Measurements from ENCODE around the gene TEAD4.
A peak's percentile ranks its signal among the peaks of the same experiment; 100 is the strongest.

TEAD4 gene

DNA sequence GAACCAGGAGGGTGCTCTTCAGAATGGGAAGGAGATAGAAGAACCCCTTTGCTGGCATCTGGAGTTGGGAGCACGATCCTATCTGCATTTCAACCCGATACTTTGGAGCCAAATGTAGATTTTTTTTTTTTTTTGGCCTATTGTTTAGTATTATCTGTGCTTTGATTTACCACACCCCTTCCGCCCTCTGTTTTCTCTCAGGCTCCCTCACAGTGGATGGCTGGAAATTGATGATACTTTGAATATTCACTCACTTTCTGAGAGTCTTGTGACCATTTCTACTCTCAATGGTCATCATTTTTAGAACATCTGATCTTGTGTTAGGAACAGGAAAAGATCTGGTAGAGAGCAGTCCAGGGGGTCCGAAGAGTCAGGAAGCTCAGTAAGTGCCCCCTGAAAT lies 127.0 kb downstream of the TEAD4 start:
- peaks cover 4% of the 10 kb centered on the region for H3K27me3 Mint-ChIP-seq (ENCODE audit: low read depth)
- H3K27ac Mint-ChIP-seq = peak overlapping the region; percentile 81 to 95 (median 84)
- H3K9me3 Mint-ChIP-seq = no peaks in the 10 kb centered on the region
- peaks cover 28% of the 10 kb centered on the region for H3K36me3 Mint-ChIP-seq (ENCODE audit: low read depth)
- H3K4me3 Mint-ChIP-seq = no peak overlapping the region
- H3K4me1 Mint-ChIP-seq = peaks cover 76% of the 10 kb centered on the region
- TF ChIP-seq, protein P1, sequence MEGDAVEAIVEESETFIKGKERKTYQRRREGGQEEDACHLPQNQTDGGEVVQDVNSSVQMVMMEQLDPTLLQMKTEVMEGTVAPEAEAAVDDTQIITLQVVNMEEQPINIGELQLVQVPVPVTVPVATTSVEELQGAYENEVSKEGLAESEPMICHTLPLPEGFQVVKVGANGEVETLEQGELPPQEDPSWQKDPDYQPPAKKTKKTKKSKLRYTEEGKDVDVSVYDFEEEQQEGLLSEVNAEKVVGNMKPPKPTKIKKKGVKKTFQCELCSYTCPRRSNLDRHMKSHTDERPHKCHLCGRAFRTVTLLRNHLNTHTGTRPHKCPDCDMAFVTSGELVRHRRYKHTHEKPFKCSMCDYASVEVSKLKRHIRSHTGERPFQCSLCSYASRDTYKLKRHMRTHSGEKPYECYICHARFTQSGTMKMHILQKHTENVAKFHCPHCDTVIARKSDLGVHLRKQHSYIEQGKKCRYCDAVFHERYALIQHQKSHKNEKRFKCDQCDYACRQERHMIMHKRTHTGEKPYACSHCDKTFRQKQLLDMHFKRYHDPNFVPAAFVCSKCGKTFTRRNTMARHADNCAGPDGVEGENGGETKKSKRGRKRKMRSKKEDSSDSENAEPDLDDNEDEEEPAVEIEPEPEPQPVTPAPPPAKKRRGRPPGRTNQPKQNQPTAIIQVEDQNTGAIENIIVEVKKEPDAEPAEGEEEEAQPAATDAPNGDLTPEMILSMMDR (IDR thresholded peaks at IDR 0.05; ENCODE audit: unreplicated experiment in 3 of 3) = no peak

DNA sequence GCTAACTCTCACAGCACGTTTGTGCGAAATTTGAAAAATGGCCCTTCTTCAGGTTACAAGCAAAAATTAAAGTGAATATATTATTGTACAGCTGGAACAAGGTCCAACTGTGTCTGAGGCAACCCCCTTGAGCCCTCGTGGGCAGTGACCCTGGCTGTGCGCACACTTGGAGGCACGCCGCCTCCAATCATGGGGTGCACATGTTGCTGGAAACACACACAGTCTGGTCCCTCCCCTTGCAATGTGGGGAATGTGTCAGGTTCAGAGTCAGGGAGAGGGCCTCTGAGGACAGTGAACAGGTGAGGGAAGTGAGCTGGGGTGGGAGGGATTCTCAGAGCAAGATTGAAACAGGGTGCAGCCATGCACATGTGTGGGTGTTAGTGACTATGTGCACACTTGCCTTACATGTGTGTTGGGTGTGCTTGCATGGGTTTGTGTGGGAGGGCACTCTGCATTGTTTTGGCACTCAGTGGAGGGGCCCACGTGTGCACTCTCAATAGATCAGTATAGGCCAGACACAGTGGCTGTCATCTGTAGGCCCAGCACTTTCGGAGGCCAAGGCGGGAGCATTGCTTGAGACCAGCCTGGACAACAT lies 127.6 kb downstream of the TEAD4 start:
- TF ChIP-seq, protein P1 (IDR thresholded peaks at IDR 0.05; ENCODE audit: unreplicated experiment in 3 of 3) = no peak

DNA sequence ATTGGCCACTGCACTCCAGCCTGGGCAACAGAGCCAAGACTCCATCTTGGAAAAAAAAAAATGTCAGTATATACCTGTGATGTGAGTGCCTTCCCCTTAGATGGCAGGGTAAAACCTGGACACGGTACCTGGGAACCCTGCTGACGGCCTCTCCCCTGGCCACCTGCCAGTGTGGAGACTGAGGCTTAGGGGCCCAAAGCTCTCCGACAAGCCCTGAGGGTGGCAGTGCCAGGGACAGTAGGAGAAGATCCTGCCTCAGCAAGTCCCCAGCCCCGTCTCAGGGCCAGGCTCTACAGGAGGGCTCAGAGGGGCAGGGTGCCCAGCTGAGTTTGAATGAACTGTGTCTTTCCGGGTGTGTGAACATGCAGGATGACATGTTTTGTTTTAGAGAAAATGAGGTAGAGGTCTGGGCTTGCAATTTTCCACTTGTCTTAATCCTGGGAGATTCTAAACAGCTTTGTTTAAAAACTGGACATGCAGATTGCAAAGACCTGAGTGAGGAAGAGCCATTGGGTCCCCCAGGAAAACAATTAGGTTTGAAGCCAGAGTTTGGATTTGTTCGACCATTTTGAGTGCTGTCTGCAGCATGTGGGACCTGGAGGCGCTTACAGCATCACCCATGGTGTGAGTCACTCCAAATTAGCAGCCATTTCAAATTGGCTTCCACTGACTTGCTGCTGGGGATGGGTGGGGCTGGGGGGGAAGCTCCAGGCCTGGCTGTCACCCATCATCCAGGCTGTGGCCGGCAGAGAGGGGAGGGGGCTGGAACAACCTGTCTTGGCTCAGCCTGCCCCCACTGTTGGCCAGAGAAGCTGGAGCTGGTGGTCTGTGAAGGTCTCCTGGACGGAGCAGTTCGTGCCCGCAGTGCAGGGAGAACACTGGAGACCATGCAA lies 128.8 kb downstream of the TEAD4 start:
- H3K4me3 Mint-ChIP-seq = no peak overlapping the region
- peaks cover 4% of the 10 kb centered on the region for H3K27me3 Mint-ChIP-seq (ENCODE audit: low read depth)
- peaks cover 79% of the 10 kb centered on the region for H3K4me1 Mint-ChIP-seq
- no peaks in the 10 kb centered on the region for H3K9me3 Mint-ChIP-seq
- TF ChIP-seq, protein P1 (IDR thresholded peaks at IDR 0.05; ENCODE audit: unreplicated experiment in 3 of 3) = no peak
- peak overlapping the region in 1 of 3 experiments; percentile 18 for H3K27ac Mint-ChIP-seq
- H3K36me3 Mint-ChIP-seq (ENCODE audit: low read depth) = peaks cover 25% of the 10 kb centered on the region

More for the DNA sequence above, 127.6 kb downstream of the TEAD4 start:
- peaks cover 4% of the 10 kb centered on the region for H3K27me3 Mint-ChIP-seq (ENCODE audit: low read depth)
- peaks cover 78% of the 10 kb centered on the region for H3K4me1 Mint-ChIP-seq
- H3K9me3 Mint-ChIP-seq = no peaks in the 10 kb centered on the region
- H3K27ac Mint-ChIP-seq = peak overlapping the region; percentile 81 to 95 (median 84)
- no peak overlapping the region for H3K4me3 Mint-ChIP-seq
- peaks cover 23% of the 10 kb centered on the region for H3K36me3 Mint-ChIP-seq (ENCODE audit: low read depth)

DNA sequence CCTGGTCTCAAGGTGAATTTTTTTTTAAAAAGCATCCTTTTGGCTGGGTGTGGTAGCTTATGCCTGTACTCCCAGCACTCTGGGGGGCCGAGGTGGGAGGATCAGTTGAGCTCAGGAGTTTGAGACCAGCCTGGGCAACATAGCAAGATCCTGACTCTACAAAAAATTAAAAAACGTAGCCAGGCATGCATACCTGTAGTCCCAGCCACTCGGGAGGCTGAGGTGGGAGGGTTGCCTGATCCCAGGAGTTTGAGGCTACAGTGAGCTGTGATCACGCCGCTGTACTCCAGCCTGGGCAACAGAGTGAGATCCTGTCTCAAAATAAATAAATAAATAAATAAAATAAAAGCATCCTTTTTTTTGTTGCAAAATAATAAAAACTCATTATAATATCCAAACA lies 130.4 kb downstream of the TEAD4 start:
- Mint-ChIP-seq H3K9me3 (peaks cover 3% of the 10 kb centered on the region), H3K36me3 (ENCODE audit: low read depth) (peaks cover 26% of the 10 kb centered on the region), H3K4me1 (peaks cover 63% of the 10 kb centered on the region), H3K27me3 (ENCODE audit: low read depth) (peaks cover 4% of the 10 kb centered on the region), H3K27ac (peak overlapping the region in 1 of 3 experiments; percentile 95), H3K4me3 (no peak overlapping the region)
- TF ChIP-seq, protein P1 (IDR thresholded peaks at IDR 0.05; ENCODE audit: unreplicated experiment in 3 of 3) = no peak
